Mammary epithelial cell (primary cell): ENCODE measurements around the gene AS3MT.

Source experiments
- CTCF ChIP-seq, 2 donors: IDR thresholded peaks in 1 of 2; conservative IDR thresholded peaks in 1 of 2; 2 replicates each; pipeline ENCODE4 v1.5.1; 2011 to 2012; ENCODE audit warnings: inconsistent platforms in 2 of 2, low read length in 2 of 2, mild to moderate bottlenecking in 2 of 2, control low read depth in 1 of 2, low read depth in 1 of 2; ENCODE audit not compliant: insufficient read depth in 1 of 2; ENCODE audit errors: extremely low read depth in 1 of 2
- EZH2 ChIP-seq: IDR thresholded peaks from 2 replicates; pipeline ENCODE4 v1.6.1; 2012; ENCODE audit warnings: low read length, inconsistent platforms, borderline replicate concordance

- TF ChIP-seq CTCF (conservative IDR thresholded peaks at IDR 0.05 in 1 of 2, IDR thresholded peaks at IDR 0.05 in 1 of 2; ENCODE audit: extremely low read depth in 1 of 2, insufficient read depth in 1 of 2, low read depth in 1 of 2, low read length in 2 of 2) (no peak), EZH2 (no peak)
These were observed 9.4 kb downstream of the AS3MT start for GRCh38 chr10:102878629-102879028.
